Measurements from ENCODE around the gene ZNF431. TPM values are rescaled to one million over a fixed set of nuclear protein-coding genes. Genes with fewer than 3 reads are reported as not detected.
"Not testable (repeated sequence)": the region's sequence is repeated elsewhere in the genome, so short reads cannot be mapped to it uniquely, and the experiment has no call there.

Gene ZNF431
- total RNA-seq, 1 experiment from 2014 or later, result 9.2 TPM

DNA sequence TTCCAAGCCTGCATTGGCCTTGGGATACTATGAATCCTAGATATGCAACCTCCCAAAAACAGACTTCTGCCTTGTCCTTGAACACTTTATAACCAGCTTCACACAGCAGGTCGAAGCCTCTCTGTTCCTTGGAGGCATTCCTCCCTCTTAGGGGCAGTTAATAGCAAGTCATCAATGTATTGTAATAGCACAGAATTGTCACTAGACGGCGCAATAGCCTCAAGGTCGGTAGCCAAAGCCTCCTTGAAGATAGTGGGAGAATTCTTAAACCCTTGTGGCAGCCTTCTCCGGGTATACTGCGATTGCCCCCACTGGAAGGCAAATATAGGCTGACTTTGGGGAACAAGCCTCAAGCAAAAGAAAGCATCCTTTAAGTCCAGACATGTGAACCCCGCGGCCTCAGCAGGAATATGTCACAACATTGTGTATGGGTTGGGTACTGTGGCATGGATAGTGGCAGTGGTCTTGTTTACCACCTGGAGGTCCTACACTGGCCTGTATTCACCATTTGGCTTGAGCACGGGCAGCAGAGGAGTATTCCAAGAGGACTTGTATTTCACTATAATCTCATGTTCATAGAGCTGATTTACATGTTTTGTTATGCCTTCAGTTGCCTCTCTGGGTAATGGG, 61.1 kb downstream of the ZNF431 start:
- POLR2A ChIA-PET (ENCODE audit: unreplicated experiment), result no interaction called here

DNA sequence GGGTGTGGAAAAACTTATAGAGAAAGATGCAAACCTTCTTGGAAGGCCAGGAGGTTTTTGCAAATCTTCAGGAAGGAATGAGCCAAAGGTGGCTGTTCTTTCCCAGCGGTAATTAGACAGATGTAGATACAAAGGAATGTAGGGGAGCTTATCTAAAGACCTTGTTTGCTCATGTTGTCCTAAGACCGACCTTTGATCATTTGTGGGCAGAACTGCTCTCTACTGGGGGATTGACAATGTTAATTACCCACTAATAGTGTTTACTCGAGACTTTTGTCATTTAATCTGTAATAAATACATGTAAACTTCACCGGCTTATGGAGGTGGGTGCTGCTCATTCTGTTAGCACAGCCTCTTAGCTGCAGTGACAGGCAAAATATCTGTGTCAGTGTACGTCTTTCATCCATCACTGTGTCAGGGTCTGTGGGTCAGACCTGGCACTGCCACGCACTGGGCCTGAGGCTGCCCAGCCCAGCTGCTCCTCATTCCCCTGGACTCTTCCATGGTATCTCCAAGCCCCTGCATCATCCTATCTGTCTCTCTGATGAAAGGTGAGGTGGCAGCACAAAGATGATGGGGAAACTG, 68.3 kb downstream of the ZNF431 start:
- BruUV-seq (replicated peaks), result no TSS peak
- no peaks in the 10 kb centered on the region for H3K4me1 ChIP-seq (ENCODE audit: insufficient read depth, low read length)
- no peaks in the 10 kb centered on the region for H3K9me2 ChIP-seq (replicated peaks; ENCODE audit: low read length)
- no peaks in the 10 kb centered on the region for H3K79me2 ChIP-seq (ENCODE audit: low read length)
- H3K27ac ChIP-seq (ENCODE audit: low read length), result no peak overlapping the region
- intact Hi-C loops (cut with micrococcal nuclease), result no loop called here
- H3K4me2 ChIP-seq (ENCODE audit: low read length), result no peak overlapping the region
- H3K9me3 ChIP-seq (ENCODE audit: low read length), result 0 out of 2 replicates have a peak, but pooled peaks cover 4% of the 10 kb centered on the region
- H3K27me3 ChIP-seq (ENCODE audit: low read length), result no peaks in the 10 kb centered on the region
- no peaks in the 10 kb centered on the region for H4K20me1 ChIP-seq (ENCODE audit: low read length)
- H3K4me3 ChIP-seq (ENCODE audit: low read length), result no peak overlapping the region
- DNase-seq, result no peak
- ATAC-seq, result no peak
- H3F3A ChIP-seq (ENCODE audit: low read length, unreplicated experiment), result no peaks in the 10 kb centered on the region
- H3K36me3 ChIP-seq (ENCODE audit: low read depth, low read length), result no peaks in the 10 kb centered on the region
- no peak overlapping the region for H3K9ac ChIP-seq (ENCODE audit: low read length)
- ChIA-PET CTCF (no interaction called here), POLR2A (ENCODE audit: unreplicated experiment) (no interaction called here)
- no peak overlapping the region for H2AFZ ChIP-seq (ENCODE audit: low read length)
- TF ChIP-seq EZH2 (IDR thresholded peaks at IDR 0.05; ENCODE audit: low read length, unreplicated experiment) (no peak), EZH2phosphoT487 (IDR thresholded peaks at IDR 0.05; ENCODE audit: borderline replicate concordance, low read length) (no peak)
- TF ChIP-seq, protein P1, sequence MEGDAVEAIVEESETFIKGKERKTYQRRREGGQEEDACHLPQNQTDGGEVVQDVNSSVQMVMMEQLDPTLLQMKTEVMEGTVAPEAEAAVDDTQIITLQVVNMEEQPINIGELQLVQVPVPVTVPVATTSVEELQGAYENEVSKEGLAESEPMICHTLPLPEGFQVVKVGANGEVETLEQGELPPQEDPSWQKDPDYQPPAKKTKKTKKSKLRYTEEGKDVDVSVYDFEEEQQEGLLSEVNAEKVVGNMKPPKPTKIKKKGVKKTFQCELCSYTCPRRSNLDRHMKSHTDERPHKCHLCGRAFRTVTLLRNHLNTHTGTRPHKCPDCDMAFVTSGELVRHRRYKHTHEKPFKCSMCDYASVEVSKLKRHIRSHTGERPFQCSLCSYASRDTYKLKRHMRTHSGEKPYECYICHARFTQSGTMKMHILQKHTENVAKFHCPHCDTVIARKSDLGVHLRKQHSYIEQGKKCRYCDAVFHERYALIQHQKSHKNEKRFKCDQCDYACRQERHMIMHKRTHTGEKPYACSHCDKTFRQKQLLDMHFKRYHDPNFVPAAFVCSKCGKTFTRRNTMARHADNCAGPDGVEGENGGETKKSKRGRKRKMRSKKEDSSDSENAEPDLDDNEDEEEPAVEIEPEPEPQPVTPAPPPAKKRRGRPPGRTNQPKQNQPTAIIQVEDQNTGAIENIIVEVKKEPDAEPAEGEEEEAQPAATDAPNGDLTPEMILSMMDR (conservative IDR thresholded peaks at IDR 0.05; ENCODE audit: low read depth, low read length), result no peak

More for the DNA sequence above, 61.1 kb downstream of the ZNF431 start:
- H3K36me3 ChIP-seq (ENCODE audit: low read depth, low read length), result no peaks in the 10 kb centered on the region
- no TSS peak for BruUV-seq (replicated peaks)
- no peaks in the 10 kb centered on the region for H3K9me2 ChIP-seq (replicated peaks; ENCODE audit: low read length)
- H3K9me3 ChIP-seq (ENCODE audit: low read length), result peaks cover 6% of the 10 kb centered on the region; the same call in 1 of the 2 replicates
- intact Hi-C loops (cut with micrococcal nuclease), result no loop called here
- CTCF ChIA-PET, result no interaction called here
- no peak overlapping the region for H3K4me3 ChIP-seq (ENCODE audit: low read length)
- H3K27me3 ChIP-seq (ENCODE audit: low read length), result no peaks in the 10 kb centered on the region
- DNase-seq (peak; percentile 11), ATAC-seq (no peak)
- no peaks in the 10 kb centered on the region for H3F3A ChIP-seq (ENCODE audit: low read length, unreplicated experiment)
- H3K4me2 ChIP-seq (ENCODE audit: low read length), result no peak overlapping the region
- H3K4me1 ChIP-seq (ENCODE audit: insufficient read depth, low read length), result no peaks in the 10 kb centered on the region
- H3K79me2 ChIP-seq (ENCODE audit: low read length), result no peaks in the 10 kb centered on the region
- no peak overlapping the region for H3K9ac ChIP-seq (ENCODE audit: low read length)
- no peak overlapping the region for H2AFZ ChIP-seq (ENCODE audit: low read length)
- TF ChIP-seq, protein P1 (conservative IDR thresholded peaks at IDR 0.05; ENCODE audit: low read depth, low read length), result peak; percentile 54
- no peak for TF ChIP-seq EZH2phosphoT487 (IDR thresholded peaks at IDR 0.05; ENCODE audit: borderline replicate concordance, low read length)
- TF ChIP-seq EZH2 (IDR thresholded peaks at IDR 0.05; ENCODE audit: low read length, unreplicated experiment), result no peak
- no peak overlapping the region for H3K27ac ChIP-seq (ENCODE audit: low read length)
- H4K20me1 ChIP-seq (ENCODE audit: low read length), result no peaks in the 10 kb centered on the region

DNA sequence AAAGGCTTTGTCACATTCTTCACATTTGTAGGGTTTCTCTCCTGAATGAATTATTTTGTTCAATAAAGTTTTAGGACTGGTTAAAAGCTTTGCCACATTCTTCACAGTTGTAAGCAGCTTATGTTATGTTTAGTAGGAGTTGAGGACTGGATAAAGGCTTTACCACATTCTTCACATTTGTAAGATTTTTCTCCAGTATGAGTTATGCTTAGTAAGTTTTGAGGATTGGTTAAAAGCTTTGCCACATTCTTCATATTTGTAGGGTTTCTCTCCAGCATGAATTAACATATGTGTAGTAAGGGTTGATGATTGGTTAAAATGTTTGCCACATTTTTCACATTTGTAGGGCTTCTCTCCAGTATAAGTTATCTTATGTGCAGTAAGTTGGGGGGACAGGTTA, 79.9 kb downstream of the ZNF431 start:
- H3K9ac ChIP-seq (ENCODE audit: low read length), result no peak overlapping the region
- no peak overlapping the region for H3K4me3 ChIP-seq (ENCODE audit: low read length)
- H3K27me3 ChIP-seq (ENCODE audit: low read length), result no peaks in the 10 kb centered on the region
- ChIA-PET POLR2A (ENCODE audit: unreplicated experiment) (no interaction called here), CTCF (no interaction called here)
- no peaks in the 10 kb centered on the region for H3K4me1 ChIP-seq (ENCODE audit: insufficient read depth, low read length)
- no peak overlapping the region for H2AFZ ChIP-seq (ENCODE audit: low read length)
- H3K79me2 ChIP-seq (ENCODE audit: low read length), result no peaks in the 10 kb centered on the region
- no peaks in the 10 kb centered on the region for H3F3A ChIP-seq (ENCODE audit: low read length, unreplicated experiment)
- H4K20me1 ChIP-seq (ENCODE audit: low read length), result no peaks in the 10 kb centered on the region
- no peak for DNase-seq
- no peak overlapping the region for H3K4me2 ChIP-seq (ENCODE audit: low read length)
- no peaks in the 10 kb centered on the region for H3K36me3 ChIP-seq (ENCODE audit: low read depth, low read length)
- TF ChIP-seq EZH2 (IDR thresholded peaks at IDR 0.05; ENCODE audit: low read length, unreplicated experiment) (no peak), EZH2phosphoT487 (IDR thresholded peaks at IDR 0.05; ENCODE audit: borderline replicate concordance, low read length) (no peak)
- TF ChIP-seq, protein P1 (conservative IDR thresholded peaks at IDR 0.05; ENCODE audit: low read depth, low read length), result no peak
- no peak overlapping the region for H3K27ac ChIP-seq (ENCODE audit: low read length)
- H3K9me2 ChIP-seq (replicated peaks; ENCODE audit: low read length), result no peaks in the 10 kb centered on the region
- BruUV-seq (replicated peaks), result no TSS peak
- H3K9me3 ChIP-seq (ENCODE audit: low read length), result peaks cover 37% of the 10 kb centered on the region
- intact Hi-C loops (cut with micrococcal nuclease), result no loop called here
- ATAC-seq, result no peak

DNA sequence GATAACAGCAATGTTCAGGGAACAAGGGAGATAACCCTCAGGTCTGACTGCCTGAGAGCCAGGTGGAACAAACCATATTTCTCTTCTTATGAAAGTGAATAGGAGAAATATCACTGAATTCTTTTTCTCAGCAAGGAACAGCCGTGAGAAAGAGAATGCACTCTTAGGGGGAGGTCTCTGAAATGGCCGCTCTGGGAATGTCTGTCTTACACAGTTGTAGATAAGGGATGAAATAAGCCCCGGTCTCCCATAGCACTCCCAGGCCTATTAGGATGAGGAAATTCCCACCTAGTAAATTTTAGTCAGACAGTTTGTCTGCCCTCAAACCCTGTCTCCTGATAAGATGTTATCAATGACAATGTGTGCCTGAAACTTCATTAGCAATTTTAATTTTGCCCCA, 88.1 kb downstream of the ZNF431 start:
- H3K4me3 ChIP-seq (ENCODE audit: low read length); ATAC-seq; H3K4me1 ChIP-seq (ENCODE audit: insufficient read depth, low read length); CTCF ChIA-PET; H3K27ac ChIP-seq (ENCODE audit: low read length); BruUV-seq (replicated peaks); H3K9ac ChIP-seq (ENCODE audit: low read length); H3K9me2 ChIP-seq (replicated peaks; ENCODE audit: low read length); POLR2A ChIA-PET (ENCODE audit: unreplicated experiment); H3F3A ChIP-seq (ENCODE audit: low read length, unreplicated experiment); H3K79me2 ChIP-seq (ENCODE audit: low read length); H3K4me2 ChIP-seq (ENCODE audit: low read length); H4K20me1 ChIP-seq (ENCODE audit: low read length); DNase-seq; intact Hi-C loops (cut with micrococcal nuclease); H3K36me3 ChIP-seq (ENCODE audit: low read depth, low read length); H2AFZ ChIP-seq (ENCODE audit: low read length); H3K27me3 ChIP-seq (ENCODE audit: low read length): not testable (repeated sequence)
- H3K9me3 ChIP-seq (ENCODE audit: low read length), result peaks cover 43% of the 10 kb centered on the region

All from PC-3 (cell line).